Kidney glomerular epithelial cell (primary cell): ENCODE measurements around the gene PKNOX2.

Experiments used
- DNase-seq: peaks from one replicate; lab custom pipeline; 2025; lab: John Stamatoyannopoulos, UW

The PKNOX2 gene

DNA sequence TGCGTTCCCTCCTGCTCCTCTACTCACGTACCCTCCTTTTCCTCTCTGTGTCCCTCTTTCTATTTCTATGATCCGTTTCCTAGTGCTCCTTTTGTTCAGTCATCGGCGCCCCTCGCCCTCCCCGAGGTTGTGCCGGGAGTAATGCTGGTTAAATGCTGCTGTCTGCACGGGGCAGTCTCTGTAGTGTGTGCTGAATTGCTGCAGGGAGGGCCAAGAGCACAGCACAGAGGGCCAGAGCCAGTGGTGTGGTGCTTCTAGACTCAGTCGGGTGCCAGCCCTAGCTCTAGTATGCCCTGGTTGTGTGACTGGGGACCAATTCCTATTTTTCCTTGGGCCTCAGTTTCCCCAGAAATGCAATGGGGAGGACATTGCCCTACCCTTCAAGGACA lies 98.3 kb downstream of the PKNOX2 start:
- DNase-seq: no peak

DNA sequence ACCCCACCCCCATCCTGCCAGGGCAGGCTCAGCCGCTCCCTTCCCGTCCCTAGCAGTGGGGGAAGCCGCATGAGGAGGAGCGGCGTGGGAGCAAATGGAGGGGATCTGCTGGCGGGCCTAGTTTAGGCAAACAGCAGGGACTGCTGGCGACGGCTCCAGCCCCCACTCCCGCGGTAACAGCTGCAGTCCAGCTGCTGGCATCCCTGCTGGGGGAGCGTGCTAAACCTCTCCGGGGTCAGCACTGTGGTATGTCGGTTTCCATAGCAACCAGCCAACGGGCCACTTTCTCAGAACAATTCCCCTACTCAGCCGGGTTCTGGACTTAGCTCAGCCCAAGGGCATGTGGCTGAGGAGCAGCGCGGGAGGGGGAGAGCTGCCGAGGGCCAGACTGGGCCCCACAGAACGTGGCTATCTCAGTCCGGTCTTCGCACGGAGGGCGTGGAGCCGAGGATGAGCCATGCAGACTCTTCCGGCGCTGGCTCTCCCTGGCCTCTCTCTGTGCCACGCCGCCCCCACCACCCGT lies 98.8 kb downstream of the PKNOX2 start:
- peak; percentile 53 for DNase-seq

DNA sequence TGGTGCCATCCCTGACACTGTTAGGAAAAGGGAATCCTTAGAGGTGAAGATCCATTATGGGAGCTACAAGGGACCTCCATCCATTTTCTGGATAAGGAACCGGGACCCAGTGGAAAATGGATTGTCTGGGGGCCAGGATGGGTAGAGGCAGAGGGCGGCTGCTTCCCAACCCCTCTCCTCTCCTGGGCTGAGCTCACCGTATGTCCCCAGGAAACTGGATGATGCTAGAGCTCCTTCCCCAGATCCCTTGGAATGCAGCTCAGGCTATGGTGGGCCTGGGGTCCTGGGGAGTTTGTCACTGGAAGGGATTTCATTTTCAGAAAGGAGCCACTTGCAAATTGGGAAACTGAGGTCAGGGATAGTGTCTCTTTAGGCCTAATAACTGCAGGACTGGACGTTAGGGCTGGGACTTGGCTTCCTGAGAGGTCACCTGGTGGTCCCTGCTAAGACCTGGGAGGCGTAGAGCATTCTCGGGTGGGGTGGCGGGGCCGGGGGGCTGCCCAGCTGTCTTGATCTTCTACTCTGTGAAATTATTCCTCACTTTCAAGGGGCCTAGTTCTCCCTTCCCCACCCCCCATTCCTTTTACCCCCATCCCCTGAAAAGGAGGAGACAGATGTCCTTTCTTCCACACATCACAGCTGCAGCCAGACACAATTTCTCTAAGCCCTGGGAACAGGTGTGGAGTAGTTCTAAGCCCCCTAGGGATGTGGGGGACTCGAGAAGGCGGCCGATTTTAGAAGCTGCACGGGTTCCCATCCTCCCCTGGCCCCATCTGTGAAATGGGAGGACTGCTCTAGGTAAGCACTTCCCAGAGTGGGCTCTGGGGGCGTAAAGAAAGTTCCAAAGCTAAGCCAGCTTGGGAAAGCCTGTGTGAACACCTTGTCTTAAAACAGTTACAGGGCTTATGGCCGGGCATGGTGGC lies 99.8 kb downstream of the PKNOX2 start:
- no peak for DNase-seq

DNA sequence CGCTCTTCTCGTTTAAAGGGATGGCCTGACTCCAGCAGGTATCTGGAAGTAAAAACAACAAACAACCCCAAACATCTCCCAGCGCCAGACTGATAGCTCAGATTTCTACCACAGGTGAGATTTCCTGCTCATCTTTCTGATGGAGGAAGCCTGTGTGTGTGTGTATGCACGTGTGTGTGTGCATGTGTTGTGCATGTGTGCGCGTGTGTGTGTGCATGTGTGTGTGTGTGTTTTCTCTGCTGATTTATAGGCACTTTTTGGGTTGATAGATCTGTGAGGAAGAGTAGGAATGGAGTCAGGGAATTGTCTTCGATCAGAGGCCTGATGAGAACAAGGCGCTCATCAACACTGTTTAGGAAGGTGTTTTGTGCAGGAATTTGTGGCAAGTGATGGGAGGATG lies 103.0 kb downstream of the PKNOX2 start:
- DNase-seq: no peak

DNA sequence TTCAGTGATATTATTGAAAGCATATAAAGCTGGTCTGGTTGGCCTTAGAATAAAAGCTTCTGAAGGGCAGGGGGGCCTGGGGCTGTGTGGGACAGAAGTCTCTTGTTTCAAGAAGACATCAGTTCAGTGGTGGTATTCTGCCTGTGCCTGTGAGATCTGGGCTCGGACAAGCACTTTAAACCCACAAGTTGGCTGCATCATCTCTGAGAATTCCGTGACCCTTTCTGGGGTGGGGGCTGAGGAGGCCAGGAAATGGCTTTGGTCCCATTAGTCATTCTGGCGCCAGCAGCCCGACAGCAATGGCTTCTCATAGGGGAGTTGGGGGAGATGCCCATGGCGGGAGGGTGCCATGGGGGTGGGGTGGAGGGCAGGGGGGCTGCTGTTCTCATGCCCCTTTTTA lies 104.1 kb downstream of the PKNOX2 start:
- DNase-seq: no peak

DNA sequence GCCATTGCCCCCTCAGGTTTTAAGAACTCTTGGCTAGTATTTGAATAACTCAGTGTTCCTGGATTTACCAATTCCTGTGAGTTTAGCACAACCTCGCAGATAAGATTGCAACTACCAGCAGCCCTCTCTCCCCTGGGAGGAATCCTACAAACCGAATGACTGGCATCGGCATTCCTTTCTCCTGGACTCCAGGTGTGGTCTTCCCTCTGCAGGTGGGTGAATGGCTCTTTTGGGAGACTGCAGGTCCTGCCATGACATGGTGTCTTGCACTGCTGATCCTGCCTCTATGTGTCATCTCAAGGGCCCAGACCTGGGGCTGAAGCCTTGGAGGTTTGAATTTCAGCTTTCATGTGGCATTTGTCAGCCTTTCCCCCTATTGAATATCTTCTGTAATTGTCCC lies 105.6 kb downstream of the PKNOX2 start:
- no peak for DNase-seq

DNA sequence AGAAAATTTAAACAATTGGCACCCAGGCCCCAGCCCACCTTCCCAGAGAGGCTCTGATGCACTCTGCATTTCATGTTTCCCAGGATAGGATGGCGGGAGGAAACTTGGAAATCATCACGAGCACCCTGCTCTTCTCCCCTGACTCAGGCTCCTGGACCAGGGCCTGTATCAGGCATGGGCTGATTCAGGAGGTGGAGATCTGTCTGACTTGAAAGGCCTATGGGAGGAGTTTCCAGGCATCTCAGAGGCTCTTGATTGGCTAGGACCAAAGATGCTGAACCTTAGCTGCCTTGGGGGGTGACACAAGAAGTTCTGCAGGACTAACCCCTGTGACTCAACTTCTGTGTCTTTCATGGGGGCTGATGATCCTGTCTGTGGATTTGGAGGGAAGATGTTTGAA lies 106.2 kb downstream of the PKNOX2 start:
- DNase-seq: no peak

DNA sequence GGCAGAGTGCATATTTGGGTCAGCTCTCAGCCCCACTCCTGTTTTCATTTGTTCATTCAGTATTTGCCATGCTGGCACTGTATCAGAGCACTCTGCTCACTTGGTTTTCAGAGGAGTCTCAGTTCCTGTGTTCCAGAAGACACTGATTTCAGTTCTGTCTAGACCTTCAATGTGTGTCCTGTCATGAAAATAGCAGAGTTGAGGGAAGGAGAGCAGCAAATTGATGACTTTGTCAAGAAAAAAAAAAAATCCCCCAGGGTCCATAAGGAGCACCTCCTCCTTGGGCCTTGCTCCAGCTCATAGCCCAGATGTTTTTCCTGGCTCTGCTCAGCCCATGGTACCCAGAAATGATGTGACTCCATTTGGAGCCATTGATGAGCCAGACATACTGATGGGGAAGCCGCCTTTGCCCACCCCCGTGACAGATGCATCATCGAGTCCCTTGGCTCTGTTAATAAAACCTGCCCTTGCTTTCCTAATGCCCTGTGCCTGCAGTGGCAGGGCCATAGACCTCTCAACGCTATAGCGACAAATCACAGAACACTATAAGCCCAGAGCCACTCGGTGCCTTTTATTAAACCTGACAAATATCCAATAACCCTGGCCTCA lies 107.0 kb downstream of the PKNOX2 start:
- DNase-seq: no peak

DNA sequence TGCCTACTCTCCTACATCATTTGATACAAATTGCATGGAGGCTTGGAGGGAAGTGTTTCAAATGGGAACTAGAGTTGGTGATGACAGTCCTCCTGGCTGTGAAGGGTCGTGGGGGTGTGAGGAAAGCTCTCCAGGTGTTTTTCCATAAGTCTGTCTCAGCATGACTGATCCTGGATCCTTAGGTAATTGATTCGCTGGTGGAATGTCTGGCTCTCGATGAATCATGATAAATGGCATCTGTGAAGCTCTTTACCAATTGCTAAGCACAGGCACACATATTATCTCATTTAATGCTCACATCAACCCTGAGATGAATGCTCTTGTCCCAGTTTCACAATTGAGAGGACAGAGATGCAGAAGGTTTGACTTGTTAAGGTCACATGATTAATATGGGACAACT lies 107.5 kb downstream of the PKNOX2 start:
- no peak for DNase-seq

DNA sequence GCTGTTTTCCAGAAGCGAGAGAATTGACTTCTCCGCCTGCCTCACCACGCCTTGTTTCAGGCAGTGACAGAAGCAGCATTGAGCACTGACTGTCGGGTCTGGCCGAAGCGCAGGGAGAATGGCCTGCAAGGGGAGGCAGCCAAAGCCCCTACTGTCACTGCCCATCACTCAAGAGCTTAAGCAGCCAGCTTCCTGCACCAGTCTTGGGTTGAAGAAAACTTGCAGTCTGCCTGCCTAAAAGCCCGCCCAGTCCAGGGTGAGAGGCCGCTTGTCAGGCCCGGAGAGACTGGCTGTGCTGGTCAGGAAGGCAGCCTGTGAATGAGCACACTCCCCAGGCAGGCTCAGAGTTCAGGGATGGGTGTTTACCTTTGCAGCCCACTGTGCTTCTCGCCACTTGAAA lies 108.3 kb downstream of the PKNOX2 start:
- DNase-seq: no peak

DNA sequence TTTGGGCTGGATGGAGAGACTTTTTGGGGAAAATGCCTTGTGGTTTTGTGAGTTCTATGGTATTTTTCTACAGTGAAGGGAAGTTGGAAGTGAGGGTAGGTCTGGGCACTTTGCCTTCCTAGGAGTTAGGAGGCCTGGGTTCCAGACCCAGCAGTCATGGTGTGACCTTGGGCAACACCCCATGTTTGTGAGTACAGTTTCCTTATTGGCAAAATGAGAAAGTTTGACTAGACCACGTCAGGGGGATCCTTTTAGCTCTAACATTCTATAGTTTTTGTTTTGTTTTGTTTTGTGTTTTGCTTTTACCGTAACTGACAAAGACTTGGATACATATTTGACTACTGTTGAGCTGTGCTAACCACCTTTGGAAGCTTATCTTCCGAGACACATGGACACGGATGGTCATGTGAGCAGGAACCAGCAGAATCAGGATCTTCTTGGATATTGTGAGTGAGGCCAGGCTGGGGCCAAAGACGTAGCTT lies 109.0 kb downstream of the PKNOX2 start:
- DNase-seq: no peak

DNA sequence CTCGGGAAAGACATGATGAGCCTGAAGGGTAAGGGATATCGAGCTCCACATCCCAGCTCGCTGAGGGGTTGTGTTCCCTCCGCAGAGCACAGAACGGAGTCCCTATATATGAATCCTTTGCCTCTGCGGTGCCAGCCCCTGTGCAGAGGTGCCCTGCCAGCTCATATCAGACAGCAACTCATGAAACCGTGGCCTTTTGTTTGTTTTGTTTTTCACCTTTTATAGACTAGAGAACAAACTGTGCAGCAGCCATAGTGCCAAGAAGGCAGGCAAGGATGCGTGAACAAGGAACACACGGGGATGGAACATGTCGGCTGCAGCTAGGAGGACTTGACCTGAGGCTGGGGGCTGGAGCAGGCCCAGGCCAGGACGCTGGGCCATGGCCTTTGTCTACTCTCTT lies 109.8 kb downstream of the PKNOX2 start:
- no peak for DNase-seq

DNA sequence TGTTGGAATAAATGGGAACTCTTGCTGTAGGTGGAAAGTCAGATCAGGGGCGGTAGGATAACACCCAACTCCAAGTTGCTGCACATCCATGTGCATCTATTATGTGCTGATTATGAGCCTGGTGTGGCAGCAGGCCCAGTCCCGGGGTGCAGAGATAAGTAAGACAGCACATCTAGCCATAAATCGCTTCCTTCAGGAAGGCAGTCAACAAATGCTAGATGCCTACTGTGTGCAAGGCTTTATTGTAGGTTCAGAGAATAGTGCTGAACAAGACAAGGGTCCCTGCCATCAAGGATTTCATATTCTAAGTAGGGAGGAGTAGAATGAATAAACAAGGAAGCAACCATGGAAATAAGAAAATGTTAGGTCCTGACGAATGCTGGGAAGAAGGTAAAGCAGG lies 110.2 kb downstream of the PKNOX2 start:
- DNase-seq: no peak

DNA sequence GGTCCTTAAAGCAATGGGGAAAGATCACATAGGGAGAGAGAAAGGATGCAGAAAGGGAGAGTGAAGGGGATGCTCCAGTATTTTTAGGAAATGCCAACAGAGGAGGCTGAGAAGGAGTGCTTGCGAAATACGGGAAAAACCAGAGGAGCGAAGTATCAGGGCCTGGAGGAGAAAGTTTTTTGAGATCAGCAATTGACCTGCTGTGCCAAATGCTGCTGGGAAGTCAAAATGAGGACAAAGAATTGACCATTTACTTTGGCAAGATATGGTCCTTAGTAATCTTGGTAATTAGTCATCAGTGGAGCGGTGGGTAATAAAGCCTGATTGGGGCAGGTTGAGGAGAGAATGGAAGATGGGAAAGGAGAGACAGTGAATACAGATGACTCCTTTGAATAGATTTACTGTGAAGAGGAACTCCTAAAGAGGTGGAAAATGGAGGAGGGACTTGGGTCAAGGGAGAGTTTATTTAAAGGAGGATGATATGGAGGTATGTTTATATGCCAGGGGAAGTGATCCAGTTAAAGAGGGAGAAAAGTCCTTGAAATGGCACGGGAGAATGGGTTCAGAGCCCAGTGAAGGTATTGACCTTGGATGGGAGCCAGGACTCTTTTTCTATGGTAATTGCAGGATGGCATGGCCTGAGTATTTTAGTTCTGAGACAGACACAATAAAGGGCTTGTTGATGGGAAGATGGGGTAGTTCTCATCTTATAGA lies 111.5 kb downstream of the PKNOX2 start:
- DNase-seq: peak; percentile 60

DNA sequence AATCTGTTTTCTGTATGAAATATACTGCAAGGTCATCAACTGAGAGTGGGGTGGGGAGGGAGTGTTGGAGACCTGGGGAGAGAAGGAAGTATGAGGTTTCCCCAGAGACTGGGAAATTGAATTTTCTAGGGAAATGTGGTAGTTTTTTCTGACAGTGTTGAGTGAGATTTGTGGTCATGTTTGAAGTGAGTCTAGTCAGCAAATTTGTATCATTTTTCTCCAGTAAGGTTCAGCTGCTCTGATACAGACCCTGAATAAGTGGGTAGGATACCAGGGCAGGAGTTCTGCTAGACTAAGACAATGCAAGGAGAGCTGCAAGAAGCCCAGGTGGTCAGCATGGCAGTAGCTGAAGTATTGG lies 112.0 kb downstream of the PKNOX2 start:
- no peak for DNase-seq

DNA sequence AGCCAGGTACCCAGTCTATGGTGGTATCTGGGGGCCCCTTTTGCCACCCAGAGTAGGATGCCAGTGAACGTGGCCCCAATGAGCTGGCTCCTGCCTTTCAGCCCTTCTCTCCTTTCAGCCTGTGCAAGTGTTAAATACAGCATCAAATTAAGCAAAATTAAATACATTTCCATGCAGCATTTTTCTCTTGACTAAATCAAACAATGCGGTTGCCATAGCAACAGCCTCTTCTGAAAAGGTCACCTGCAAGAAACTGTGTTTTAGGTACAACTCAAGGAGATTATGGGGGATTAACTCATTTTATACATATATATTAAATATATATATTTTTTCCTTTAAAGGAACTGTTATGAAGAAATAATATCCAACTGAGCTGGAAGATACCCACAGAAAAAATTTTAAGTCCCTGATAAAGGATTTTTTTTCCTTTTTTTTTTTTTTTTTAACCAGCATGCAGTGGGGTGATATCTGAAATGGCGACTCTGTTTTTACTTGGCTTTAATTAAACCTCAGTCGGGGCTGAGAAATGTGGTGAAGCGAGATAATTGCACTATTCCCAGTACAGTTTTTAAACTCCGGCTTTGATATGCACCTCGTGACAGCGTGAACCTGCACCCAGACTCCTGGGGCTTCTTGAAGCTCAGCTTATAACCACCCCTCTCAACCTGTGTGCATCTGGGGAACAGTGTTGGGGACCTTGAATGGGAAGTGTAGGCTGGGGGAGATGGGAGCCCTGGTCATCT lies 115.3 kb downstream of the PKNOX2 start:
- DNase-seq: no peak

DNA sequence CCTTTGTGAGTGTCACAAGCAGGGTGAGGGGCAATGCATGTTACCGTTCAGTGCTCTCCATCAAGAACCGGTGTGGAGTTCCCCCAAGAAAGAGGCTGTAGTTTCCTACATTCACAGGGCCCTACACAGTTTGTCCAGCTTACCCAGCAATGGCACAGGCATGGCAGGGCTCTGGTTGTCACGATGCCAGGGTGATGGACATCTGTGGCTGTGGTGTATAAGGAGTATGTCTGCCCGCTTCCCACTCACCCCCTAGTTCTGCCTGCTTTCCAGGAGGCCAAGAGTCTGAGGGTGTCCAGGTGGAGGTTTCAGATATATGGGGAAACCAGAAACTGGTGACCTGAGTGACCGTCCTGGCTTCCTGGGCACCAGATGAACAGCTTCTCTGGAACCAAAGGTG lies 116.1 kb downstream of the PKNOX2 start:
- no peak for DNase-seq

DNA sequence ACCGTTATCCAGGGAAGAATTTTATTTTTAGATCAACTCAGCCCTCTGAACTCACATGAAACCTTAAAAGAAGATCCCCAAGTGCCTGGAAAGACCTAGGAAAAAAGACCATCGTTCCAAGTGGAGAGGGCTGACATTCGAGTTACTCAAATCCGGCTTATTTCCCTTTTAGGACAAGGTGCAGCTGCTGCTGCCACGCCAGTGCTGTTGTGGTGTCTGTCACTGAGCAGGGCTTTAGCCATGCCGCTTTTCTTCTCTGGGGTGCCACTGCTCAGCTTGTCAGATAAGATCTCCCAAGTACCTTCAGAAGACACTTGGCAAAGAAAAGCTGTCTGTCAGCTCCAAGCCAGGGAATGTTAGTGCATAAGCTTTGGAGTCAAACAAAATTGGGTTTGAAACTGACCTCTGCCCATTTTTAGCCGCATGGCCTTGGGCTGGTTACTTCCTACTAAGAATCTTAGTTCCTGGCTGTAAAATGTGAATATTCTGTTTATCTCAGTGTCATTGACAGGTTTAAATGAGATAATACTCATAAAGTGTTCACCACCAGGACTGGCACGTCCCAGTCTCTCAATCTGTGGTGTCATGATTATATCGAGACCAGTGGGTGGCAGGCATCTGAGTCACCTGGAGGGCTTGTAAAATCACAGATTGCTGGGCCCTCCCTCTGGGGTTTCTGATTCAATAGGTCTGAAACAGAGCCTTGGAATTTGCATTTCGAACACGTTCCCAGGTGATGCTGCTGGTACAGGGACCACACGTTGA lies 117.5 kb downstream of the PKNOX2 start:
- no peak for DNase-seq

DNA sequence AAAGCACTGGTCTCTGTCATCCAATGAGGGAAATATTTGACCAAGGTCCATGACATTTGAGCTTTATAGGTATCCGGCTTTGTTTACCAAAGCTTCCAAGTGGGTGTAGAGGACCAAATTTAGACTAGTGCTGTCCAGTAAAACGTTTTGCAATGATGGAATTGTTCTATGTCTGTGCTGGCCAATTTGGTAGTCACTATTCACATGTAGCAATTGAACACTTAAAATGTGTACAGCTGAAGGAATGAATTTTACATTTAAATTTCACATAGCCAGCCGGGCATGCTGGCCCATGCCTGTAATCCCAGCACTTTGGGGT lies 118.0 kb downstream of the PKNOX2 start:
- no peak for DNase-seq

DNA sequence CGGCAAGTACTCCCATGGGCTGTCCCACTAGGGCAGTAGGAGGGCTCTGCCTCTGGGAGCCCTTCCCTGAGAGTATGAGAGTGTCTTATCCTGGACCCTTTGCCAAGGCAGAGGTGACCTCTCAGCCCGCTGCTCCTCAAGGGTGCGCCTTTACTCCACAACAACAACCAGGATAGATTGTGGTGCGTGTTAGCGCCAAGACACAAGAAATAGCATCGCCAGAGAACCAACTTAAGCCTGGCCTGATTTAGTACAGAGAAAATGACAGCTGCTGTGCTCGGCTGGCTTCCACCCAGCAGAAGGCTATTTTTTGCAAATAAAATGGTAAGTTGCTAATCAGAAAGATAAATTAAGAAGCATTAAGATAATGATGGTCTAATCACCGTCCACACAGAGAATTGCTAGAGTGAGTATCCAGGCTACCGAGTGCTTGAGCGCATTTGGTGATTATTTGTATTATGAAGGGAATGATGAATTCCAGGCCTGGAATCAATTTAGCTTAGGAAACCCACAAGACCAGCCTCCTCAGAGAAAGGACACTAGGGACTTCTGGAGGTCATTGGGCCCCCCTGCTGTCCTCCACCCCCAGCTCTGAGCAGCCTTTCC lies 119.8 kb downstream of the PKNOX2 start:
- DNase-seq: no peak

DNA sequence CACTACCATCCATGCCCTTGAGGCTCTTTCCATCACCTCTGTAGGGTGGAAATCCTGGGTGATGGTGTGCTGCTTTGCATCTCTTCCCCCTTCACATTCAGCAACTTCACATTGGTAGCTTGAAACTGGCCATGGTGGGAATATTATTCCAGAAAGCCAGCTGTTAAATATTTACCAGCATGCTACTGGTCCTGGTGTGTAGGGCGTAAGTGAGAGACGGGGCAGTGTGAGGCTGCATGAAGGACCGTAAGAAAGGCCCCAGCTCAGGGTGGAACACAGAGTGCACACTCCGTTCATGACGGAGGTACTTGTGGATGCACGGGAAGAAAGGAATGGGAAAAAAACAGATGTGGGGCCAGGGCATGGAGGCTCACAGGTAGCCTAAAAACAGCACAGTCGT lies 121.3 kb downstream of the PKNOX2 start:
- no peak for DNase-seq
